ENCODE results near the gene ARL16.

GRCh38 chr17:81708739-81709185, 25.2 kb upstream of the ARL16 start:
- TF ChIP-seq CTCF (IDR thresholded peaks at IDR 0.05 in 2 of 3, conservative IDR thresholded peaks at IDR 0.05 in 1 of 3; ENCODE audit: borderline replicate concordance in 1 of 3, insufficient read depth in 1 of 3, low read depth in 2 of 3, low read length in 2 of 3), result no peak
- no peak for TF ChIP-seq YY1 (IDR thresholded peaks at IDR 0.05; ENCODE audit: extremely low read depth, insufficient replicate concordance, low read depth, low read length)
- TF ChIP-seq POLR2AphosphoS5 (IDR thresholded peaks at IDR 0.05; ENCODE audit: low read depth, low read length), result peak; percentile 32
- TF ChIP-seq CBX3 (IDR thresholded peaks at IDR 0.05; ENCODE audit: low read depth), result no peak
- peak; percentile 29 for TF ChIP-seq POLR2A (IDR thresholded peaks at IDR 0.05; ENCODE audit: borderline replicate concordance, extremely low read depth, insufficient read depth, insufficient read length)
- no peak for TF ChIP-seq TCF7L2 (IDR thresholded peaks at IDR 0.05; ENCODE audit: borderline replicate concordance, extremely low read depth, insufficient read depth, insufficient read length)
- no peak for TF ChIP-seq REST (IDR thresholded peaks at IDR 0.05; ENCODE audit: low read depth)
- TF ChIP-seq SP1 (IDR thresholded peaks at IDR 0.05; ENCODE audit: low read depth), result no peak
